Measurements from ENCODE around the gene RNF212.

Gene RNF212

GRCh38 chr4:1090036-1090435 is 23.3 kb downstream of the RNF212 start:
- DNase-seq: no peak

- DNase-seq: no peak
These were observed 26.0 kb downstream of the RNF212 start for GRCh38 chr4:1087371-1087770.

GRCh38 chr4:1086011-1086410 is 27.4 kb downstream of the RNF212 start:
- no peak for DNase-seq

GRCh38 chr4:1085404-1085799 is 28.0 kb downstream of the RNF212 start:
- no peak for DNase-seq

GRCh38 chr4:1084796-1085403 is 28.5 kb downstream of the RNF212 start:
- no peak for DNase-seq

- DNase-seq: no peak
These were observed 29.0 kb downstream of the RNF212 start for GRCh38 chr4:1084394-1084793.

DNA sequence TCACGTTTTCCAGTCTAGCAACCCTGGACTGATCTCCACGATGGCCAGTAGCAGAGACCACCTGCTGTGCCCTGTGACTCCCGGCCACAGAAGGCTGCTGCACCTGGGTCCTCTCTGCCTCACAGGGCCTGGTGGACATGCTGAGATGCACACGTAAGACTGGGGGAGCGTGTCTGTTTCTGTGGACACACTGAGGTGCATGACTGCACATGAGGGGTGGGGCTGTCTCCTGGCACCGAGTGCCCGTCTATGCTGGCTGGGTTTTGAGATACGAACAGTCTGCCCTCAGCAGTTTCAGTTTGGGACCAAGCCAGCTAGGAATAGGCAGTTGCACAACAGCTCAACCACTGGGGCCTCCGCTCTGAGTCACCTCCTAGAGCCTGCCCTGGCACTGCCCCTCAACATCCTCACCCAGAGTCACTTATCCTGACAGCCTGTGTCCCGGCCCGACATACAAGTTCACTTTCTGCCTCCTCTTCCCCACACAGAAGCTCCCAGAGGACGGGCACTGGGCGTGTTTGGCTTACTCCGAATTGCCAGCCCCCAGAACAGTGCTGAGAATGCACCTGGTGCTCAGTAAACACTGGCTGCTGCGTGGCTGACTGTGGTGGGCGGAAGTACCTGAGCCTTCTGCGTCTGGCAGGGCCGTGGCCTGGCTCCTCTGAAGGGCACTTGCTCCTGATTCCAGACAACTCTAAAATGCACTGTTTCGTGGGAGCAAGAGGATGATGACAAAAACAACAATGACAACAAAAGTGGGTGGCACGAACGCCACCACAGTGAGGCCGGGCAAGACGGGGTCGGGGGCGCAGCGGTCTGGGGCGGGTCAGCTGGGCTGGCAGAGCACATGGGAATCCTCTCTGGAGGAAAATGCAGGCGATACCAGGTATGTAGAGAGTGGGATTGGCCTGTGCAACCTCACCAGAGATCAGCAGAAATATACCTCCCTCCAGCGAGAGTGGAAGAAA is 30.9 kb downstream of the RNF212 start:
- no peak for DNase-seq

GRCh38 chr4:1081689-1082040 is 31.7 kb downstream of the RNF212 start:
- DNase-seq: no peak

GRCh38 chr4:1080961-1081688 is 32.2 kb downstream of the RNF212 start:
- no peak for DNase-seq

DNA sequence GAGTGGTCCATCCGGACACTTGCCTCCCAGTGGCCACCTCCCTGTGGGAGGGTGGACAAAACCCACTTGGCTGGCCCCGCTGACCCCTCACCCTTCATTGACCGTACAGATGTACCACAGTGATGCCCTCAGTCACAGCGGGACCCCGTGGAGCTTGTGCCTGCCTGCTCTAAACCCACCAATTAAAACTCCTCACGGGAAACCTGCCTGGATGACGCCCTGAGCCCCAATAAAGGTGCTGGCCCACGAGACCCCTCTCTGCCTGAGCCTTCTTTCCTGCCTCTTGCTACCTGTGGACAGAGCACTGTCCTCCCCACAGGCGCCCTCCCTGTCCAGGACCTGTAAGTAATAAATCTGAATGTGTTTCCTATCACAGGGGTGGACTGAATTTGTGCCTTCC is 32.9 kb downstream of the RNF212 start:
- DNase-seq: no peak

GRCh38 chr4:1079711-1080265 is 33.6 kb downstream of the RNF212 start:
- DNase-seq: no peak

DNA sequence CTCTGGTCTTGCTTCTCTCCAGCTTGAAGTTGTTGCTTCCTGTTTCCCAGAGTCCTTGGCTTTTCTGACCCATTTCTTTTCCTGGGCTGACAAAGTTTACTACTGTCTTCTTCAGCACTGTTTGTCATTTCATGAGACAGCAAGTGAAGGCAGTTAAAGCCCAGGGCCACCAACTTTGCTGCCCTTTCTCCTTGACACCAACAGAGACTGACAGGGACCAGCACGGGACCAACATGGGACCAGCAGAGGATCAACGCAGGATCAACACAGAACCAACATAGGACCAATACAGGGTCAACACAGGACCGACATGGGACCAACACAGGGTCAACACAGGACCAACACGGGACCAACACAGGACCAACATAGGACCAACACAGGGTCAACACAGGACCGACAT is 34.9 kb downstream of the RNF212 start:
- DNase-seq: no peak

- DNase-seq: no peak
These were observed 35.5 kb downstream of the RNF212 start for GRCh38 chr4:1077711-1078477.

DNA sequence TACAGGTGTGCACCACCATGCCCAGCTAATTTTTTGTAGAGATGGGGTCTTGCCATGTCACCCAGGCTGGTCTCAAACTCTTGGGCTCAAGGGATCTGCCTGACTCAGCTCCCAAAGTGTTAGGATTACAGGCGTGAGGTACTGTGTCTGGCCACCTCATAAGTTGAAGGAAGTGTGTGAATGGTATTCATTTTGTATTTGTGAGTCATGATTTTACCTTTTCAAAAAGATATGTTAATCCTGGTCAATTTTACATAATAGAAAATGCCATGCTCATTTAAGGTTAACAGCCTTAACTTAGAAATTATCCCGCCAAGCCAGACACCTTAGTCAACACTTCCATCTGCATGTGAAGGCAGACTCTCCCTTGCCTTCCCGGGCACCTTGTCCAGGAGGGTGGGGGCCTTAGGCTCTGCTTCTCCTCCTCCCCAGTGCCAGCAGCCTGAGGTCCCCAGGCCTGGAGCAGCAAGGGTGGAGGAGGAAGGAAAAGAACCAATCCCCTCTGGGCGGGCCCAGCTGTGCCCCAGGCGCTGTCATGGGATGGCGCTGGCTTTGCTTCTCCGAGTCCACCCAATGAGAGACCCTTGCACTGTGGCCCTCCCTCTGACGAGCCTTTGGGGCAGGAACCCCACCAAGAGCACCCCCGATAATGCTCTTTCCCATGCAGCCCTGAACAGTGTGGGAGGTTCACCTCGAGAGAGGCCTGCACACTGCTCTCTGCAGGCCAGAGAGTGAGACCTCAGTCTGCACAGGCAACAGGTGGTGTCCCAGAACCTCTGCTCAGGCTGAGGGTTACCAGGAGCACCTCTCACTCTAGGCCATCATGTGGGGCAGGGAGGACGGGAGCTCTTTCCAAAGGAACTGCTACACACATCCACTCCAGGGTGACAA is 37.3 kb downstream of the RNF212 start:
- no peak for DNase-seq

- DNase-seq: no peak
These were observed 38.1 kb downstream of the RNF212 start for GRCh38 chr4:1075225-1075624.

DNA sequence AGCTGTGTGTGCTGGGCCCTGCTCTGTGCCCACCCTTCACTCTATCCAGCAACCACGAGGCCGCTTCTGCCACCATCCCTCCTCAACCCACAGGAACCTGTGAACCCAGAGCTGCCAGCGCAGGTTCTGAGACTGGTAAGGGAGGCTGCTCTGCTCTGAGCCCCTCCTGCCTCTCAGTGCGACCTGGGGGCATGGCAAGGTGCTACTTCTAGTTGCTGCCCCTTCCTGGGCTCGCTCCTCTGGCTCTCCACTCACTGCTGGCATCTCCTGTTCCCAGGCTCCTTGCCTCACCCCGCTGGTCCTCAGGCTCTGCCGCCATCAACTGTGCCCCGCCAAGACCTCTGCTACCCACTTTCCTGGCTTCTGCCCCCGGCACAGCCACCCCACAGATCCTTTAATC is 39.3 kb downstream of the RNF212 start:
- DNase-seq: no peak

- DNase-seq: peak; percentile 55
These were observed 40.4 kb downstream of the RNF212 start for GRCh38 chr4:1072830-1073446.

DNA sequence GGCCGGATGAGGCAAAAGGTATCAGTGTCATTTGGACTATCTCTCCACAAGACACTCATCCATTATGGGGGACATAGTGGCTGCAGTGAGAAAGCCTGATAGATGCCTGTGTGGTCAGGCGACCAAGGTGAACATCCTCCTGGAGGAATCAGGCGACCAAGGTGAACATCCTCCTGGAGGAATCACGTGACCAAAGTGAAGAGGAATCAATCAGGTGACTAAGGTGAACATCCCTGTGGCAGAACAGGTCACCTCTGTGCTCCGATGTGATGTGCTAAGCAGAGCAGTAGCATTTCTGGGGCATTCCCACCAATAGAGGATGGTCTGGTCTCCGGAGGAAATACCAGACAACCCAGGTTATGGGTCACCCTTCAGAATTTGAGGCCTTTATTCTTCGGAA is 44.0 kb downstream of the RNF212 start:
- no peak for DNase-seq

- DNase-seq: no peak
These were observed 47.6 kb downstream of the RNF212 start for GRCh38 chr4:1065732-1066131.

DNA sequence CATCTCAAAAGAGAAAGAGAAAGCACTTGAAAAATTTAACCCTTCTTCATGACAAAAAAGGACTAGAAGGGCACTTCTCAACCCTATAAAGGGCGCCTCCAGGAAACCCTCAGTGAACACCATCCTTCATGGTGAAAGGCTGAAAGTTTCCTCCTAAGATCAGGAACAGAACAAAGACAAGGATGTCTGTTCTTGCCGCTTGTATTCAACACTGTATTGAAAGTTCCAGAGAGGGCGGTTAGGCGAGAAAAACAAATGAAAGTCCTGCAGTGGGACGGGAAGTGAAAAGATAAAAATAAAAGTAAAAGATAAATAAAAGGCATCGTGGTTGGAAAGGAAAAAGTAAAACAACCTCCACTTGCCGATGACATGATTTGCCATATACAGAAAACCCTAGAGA is 50.9 kb downstream of the RNF212 start:
- no peak for DNase-seq

DNA sequence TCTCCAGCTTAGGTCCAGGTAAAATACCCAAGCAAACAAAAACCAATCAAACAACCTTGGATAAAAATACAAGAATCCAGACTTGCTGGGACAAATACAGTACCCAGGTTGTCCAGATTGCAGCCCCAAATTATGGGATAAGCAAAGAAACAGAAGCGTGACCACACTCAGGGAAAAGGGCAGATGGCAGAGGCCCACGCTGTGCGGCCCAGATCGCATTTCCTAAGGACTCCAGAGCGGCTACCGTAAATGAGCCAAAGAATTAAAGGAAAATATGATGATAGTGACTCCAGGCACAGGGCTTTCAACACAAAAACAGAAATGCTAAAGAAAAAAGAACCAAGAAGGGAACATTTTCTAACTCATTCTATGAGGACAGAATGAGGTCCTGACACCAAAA is 51.6 kb downstream of the RNF212 start:
- no peak for DNase-seq

Data from midbrain (tissue), 1 donor.